HG03571 (cell line): ENCODE results near the gene RPS2.

Source experiments
- ATAC-seq: cut with Tn5 transposase; IDR thresholded peaks from one replicate; pipeline ENCODE4 v1.9.1; 2021; ENCODE audit not compliant: unreplicated experiment

Gene RPS2

DNA sequence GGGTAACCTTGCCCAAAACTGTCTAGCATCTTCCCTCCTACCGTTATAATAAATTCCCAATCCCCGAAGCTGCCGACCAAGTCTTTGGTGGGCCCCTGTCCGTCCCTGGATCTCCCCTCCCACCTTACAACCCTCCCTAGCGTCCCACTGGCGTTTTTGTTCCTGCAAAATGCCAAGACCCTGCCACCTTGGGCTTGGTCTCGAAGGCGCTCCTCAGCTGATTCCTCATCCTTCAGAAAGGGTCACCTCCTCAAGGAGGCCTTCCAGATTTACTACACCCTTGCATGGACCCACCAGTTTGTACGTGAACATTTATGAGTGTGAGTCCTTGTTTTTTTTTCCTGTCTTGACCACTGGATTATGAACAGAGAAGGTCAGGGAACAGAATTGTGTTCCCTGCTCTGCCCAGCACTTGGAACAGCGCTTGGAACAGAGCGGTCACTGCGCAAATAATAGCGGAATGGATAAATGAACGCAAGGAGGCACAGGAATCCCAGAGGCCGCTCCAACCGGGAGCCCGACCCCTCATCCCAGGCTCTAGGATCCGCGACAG is 18.4 kb upstream of the RPS2 start:
- no peak for ATAC-seq

GRCh38 chr16:1982013-1982433 is 17.4 kb upstream of the RPS2 start:
- no peak for ATAC-seq

- no peak for ATAC-seq
Observed at GRCh38 chr16:1981398-1981836, 16.8 kb upstream of the RPS2 start, which contains the start of gene NOXO1. Gene NOXO1 (minus strand): TSS chr16:1981469. CDS start chr16:1981179, 290 bp downstream.

GRCh38 chr16:1980770-1981087 is 16.1 kb upstream of the RPS2 start:
- no peak for ATAC-seq

DNA sequence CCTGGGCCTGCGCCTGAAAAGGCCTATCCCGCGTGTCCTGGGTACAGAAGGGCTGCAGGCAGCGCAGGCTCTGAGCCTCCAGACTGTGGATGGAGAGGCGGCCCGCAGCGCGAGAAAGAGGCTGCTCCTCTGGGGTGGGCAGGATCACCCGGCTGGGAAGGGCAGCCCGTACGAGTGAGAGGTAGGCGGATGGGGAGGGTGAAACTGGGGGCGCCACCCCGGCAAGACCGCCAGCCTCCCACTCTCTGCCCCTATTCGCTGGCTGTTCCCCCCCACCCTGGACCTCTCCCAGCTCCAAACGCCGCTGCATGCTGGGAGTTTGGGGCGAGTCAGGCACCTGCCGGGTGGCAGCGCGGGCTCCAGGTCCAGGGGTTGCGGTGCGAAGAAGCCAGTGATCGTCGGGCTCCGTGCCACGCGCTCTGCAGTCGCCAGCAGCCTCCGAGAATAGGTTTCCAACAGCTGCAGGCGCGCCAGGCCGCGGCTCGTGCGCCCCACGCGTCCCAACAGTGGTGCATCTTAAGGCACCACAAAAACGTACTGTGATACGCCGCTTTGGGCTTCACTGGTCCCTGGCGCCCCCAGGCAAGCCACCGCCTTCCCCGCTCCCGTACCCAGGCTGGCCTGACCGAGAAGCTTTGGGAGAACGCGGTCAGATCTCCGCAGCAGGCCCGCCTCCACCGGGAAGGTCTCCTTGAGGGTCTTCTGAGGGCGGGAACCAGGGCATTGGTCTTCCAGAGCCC is 15.6 kb upstream of the RPS2 start:
- ATAC-seq: no peak

- ATAC-seq: no peak
Observed at GRCh38 chr16:1979271-1980029, 14.8 kb upstream of the RPS2 start.

DNA sequence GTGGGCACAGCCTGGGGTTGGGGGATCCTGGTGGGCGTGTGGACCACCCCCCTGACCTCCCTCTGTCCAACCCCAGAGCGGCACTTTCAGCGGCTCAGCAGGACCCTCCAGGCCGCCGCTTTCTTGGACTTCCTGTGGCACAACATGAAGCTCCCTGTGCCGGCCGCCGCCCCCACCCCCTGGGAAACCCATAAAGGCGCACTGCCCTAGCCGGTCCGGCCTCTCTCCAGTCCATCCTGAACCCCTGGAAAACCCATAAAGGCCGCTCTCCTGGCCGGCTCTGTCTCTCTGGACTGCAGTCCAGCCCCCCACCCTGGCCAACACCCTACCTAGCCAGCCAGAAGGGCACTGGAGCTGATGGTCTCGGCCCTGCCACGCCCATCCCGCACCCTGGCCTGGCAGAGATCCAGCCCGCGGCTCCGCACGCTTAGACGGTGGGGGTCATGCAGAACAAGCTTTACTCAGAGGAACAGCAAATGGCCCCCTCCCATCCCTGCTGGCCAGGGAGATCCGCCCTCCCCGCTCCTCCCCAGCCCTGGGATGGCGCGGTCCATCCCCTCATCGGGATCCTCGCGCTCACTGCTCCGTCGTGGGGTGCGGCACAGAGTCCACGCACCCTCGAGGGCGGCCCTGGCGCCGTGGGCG is 14.0 kb upstream of the RPS2 start:
- ATAC-seq: no peak

GRCh38 chr16:1977875-1978268 is 13.2 kb upstream of the RPS2 start:
- ATAC-seq: no peak

DNA sequence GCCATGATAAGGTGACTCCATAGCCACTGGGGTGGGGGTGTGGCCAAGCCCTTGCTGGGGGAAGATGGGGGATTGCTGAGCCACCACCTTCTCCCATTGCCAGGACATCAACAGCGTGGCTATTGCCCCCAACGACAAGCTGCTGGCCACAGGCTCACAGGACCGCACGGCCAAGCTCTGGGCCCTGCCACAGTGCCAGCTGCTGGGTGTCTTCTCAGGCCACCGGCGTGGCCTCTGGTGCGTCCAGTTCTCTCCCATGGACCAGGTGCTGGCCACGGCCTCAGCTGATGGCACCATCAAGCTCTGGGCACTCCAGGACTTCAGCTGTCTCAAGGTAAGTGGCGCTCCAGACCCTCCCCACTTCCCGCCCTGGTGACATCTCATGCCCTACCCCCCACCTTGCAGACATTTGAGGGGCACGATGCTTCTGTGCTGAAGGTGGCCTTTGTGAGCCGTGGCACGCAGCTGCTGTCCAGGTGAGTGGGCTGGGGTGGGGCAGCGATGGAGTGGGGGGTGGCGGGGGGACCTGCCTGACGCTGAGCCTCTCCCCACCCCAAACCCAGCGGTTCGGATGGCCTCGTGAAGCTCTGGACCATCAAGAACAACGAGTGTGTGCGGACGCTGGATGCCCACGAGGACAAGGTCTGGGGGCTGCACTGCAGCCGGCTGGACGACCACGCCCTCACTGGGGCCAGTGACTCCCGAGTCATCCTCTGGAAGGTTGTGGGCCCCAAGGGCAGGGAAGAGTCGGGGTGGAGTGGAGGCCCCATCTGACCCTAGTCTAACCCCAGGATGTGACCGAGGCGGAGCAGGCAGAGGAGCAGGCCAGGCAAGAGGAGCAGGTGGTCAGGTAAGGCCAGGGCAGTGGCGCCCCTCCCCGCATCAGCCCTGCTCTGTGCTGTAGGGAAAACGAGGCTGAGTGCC is 12.6 kb upstream of the RPS2 start:
- ATAC-seq: no peak

GRCh38 chr16:1976216-1976520 is 11.5 kb upstream of the RPS2 start:
- no peak for ATAC-seq

DNA sequence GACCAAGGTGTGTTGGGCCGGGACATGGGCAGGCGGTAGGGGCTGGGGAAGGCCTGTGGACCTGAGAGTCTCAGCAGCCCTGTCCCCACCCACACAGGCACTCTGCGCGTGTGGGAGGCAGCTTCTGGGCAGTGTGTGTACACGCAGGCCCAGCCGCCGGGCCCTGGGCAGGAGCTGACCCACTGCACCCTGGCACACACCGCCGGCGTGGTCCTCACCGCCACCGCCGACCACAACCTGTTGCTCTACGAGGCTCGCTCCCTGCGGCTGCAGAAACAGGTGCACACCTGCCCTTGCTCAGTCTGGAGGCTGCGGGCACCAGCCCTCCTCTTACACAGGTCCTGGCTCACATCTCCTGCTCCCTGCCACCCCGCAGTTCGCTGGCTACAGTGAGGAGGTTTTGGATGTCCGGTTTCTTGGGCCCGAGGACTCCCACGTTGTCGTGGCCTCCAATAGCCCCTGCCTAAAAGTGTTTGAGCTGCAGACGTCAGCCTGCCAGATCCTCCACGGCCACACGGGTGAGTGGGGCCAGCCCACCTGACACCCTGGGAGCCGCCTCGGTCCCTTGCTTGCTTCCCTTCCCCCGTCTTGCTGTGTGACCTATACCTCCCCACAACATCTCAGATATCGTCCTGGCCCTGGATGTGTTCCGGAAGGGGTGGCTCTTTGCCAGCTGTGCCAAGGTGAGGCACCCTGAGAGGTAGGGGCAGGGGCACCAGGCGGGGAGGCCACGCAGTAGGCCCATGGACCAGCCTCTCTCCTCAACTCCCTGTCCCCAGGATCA is 11.0 kb upstream of the RPS2 start:
- ATAC-seq: no peak

DNA sequence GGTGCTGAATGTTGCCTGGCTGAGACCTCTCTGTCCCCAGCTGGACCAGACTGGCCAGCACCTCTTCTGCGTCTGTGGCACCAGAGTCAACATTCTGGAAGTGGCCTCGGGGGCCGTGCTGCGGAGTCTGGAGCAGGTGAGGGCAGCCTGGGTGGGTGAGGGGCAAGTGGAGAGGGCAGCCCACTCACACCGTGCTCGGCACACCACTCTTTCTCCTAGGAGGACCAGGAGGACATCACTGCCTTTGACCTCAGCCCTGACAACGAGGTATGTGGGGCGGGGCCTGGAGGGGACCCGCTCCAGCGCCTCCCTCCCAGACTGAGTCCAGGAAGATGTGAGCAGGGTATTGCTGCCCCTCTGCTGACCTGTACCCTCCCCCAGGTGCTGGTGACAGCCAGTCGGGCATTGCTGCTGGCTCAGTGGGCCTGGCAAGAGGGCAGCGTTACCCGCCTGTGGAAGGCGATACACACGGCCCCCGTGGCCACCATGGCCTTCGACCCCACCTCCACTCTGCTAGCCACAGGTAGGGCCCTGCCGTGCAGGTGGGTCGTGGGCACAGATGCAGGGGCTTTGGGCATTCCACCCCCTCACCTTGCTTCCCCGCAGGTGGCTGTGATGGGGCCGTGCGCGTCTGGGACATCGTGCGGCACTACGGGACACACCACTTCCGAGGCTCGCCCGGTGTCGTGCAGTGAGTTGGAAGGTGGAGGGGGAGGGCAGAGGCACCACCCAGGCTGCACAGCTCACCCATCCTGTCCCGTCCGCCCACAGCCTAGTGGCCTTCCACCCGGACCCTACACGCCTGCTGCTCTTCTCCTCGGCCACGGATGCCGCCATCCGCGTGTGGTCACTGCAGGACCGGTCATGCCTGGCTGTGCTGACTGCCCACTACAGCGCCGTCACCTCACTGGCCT is 9.8 kb upstream of the RPS2 start:
- ATAC-seq: no peak

DNA sequence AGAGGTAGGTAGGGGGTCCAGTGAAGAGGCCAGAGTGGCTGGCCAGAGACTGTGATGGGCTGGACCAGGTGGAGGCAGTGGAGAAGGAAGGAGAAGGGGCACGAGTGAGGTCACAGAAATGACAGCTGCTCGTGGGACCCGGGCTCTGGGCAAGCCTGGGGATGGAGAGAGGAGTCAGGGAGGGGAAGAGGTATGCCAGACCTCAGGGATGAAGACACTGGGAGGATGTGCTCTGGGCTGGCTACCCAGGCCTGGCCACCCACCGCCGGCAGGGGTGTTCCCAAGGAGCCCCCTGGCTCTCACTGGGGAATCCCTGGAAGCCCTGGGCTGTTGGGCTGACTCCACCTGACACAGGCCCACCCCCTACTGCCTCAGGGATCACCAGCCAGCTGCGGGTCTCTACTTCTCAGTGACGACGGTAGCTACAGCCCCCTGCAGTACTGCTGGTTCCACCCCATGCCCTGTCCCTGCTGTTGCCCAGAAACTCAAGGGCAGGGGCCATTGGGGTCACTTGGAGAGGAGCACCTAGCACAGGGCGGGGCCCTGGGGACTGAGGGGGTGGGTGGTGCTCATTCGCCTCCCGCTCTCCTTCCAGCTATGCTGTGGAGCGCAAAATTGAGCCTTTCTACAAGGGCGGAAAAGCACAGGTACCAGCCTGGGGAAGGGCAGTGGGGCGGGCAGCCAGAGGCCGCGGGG is 9.0 kb upstream of the RPS2 start:
- ATAC-seq: no peak

GRCh38 chr16:1972490-1972877 is 7.9 kb upstream of the RPS2 start:
- no peak for ATAC-seq

GRCh38 chr16:1971796-1972489 is 7.3 kb upstream of the RPS2 start, which contains the start of gene TBL3:
Gene TBL3 (plus strand): TSS chr16:1972053. CDS start chr16:1972165, 112 bp downstream.
- peak; percentile 58 for ATAC-seq

DNA sequence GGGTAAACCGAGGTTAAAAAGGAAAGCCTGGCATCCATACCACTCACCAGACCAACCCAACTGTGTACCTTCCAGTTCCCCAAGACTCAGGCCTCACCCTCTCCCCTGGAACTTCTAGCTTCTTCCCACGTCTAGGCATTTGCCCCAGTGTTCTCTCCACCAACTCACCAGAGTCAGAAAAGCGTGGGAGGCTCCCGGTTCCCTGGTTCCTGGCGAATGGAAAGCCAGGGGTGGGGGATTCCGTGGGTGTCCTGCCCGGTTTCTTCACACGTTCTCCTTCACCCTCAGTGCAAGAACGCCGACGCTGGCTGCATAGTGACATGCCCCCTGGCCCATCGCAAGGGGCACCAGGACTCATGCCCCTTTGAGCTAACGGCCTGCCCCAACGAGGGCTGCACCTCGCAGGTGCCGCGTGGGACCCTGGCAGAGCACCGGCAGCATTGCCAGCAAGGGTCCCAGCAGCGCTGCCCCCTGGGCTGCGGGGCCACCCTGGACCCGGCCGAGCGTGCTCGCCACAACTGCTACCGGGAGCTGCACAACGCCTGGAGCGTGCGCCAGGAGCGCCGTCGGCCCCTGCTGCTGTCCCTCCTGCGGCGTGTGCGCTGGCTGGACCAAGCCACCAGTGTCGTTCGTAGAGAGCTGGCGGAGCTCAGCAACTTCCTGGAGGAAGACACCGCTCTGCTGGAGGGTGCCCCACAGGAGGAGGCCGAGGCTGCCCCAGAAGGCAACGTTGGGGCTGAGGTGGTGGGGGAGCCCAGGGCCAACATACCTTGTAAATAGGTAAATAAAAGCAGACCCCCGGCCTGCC is 3.7 kb upstream of the RPS2 start:
- ATAC-seq: no peak

DNA sequence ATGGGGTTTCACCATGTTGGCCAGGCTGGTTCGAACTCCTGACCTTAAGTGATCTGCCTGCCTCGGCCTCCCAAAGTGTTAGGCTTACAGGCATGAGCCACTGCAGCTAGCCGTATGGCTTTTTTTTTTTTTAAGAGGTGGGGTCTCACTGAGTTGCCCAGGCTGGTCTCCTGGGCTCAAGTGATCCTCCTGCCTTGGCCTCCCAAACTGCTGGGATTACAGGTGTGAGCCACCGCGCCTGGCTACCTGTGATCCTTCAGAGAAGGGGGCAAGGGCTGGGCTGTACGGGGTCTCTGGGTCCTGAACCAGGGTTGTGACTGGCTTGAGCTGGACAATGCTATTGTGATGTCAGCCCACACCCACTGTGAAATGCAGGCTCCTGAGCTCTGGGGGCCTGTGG is 1.8 kb upstream of the RPS2 start, which contains the start of gene RNF151:
RNF151 (plus strand) TSS at position 397 of the 400 bp plus-strand sequence. CDS start 26 bp downstream, outside the sequence.
- ATAC-seq: no peak
